ENCODE results near the gene ARL4A. TPM values are rescaled to one million over a fixed set of nuclear protein-coding genes. Genes with fewer than 3 reads are reported as not detected.
A peak's percentile ranks its signal among the peaks of the same experiment; 100 is the strongest.

ARL4A gene
- total and polyA plus RNA-seq, 9 of the 15 experiments (the other 6 are each of a cell fraction or from before 2014, with no cell fraction given), result 118 to 688 (median 172) TPM

GRCh38 chr7:12687718-12688171 is 312 bp downstream of the ARL4A start (continued):
- TF ChIP-seq SOX6 (IDR thresholded peaks at IDR 0.05) (peak; percentile 57; the same call in 1 of the 2 replicates), KLF1 (tag; IDR thresholded peaks at IDR 0.05) (no peak), NCOR1 (IDR thresholded peaks at IDR 0.05) (peak; percentile 71), CGGBP1 (CRISPR knock-in tag; IDR thresholded peaks at IDR 0.05) (peak; percentile 62; the same call in 1 of the 2 replicates), GATAD2B (IDR thresholded peaks at IDR 0.05; ENCODE audit: borderline replicate concordance) (peak; percentile 24; the same call in 1 of the 2 replicates), BRF1 (IDR thresholded peaks at IDR 0.05; ENCODE audit: borderline replicate concordance, extremely low read depth, insufficient read length) (no peak), SETDB1 (IDR thresholded peaks at IDR 0.05; ENCODE audit: low read length) (no peak), RBBP5 (IDR thresholded peaks at IDR 0.05; ENCODE audit: borderline replicate concordance, insufficient read depth, low read length, poor library complexity, severe bottlenecking) (no peak), SP2 (IDR thresholded peaks at IDR 0.05; ENCODE audit: extremely low read depth, low read depth, low read length, poor library complexity, severe bottlenecking) (no peak), ARID4B (CRISPR knock-in tag; IDR thresholded peaks at IDR 0.05) (no peak; the same call in 1 of the 2 replicates), NFIC (IDR thresholded peaks at IDR 0.05) (no peak; the same call in 1 of the 2 replicates), POLR2H (tag; IDR thresholded peaks at IDR 0.05; ENCODE audit: low read depth) (peak; percentile 78), HNRNPL (IDR thresholded peaks at IDR 0.05; ENCODE audit: low read depth, low read length) (no peak), KAT2B (IDR thresholded peaks at IDR 0.05; ENCODE audit: low read depth, low read length) (no peak), ZNF384 (IDR thresholded peaks at IDR 0.05; ENCODE audit: low read depth, low read length) (no peak), USF1 (CRISPR knock-in tag; IDR thresholded peaks at IDR 0.05) (no peak), TSHZ1 (CRISPR knock-in tag; IDR thresholded peaks at IDR 0.05) (no peak), ZNF764 (CRISPR knock-in tag; IDR thresholded peaks at IDR 0.05; ENCODE audit: low read depth) (no peak), SMARCE1 (IDR thresholded peaks at IDR 0.05) (peak; percentile 64), THRAP3 (IDR thresholded peaks at IDR 0.05; ENCODE audit: borderline replicate concordance) (peak; percentile 90; the same call in 1 of the 2 replicates), NBN (IDR thresholded peaks at IDR 0.05; ENCODE audit: low read depth) (peak; percentile 73; the same call in 1 of the 2 replicates)
